ENCODE measurements around the gene CADPS2.

CADPS2 gene

DNA sequence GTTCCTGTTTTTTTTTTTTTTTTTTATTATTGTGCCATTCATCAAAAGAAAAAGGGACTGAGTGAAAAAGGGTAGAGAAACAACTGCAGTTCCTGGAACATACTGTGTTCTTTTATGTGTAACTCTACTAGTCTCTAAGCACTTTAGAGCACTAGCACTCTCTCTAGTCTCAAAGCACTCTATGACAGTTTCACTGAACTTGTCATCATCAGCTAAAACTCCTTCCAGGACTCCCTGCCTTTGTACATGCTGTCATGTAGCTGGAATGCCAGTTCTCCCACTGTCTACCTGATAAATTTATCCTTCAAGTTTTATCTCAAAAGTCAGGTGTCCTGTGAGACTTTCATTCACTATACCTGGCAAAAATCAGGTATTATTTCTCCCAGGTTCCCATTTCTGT is 333.5 kb downstream of the CADPS2 start:
- Histone ChIP-seq H4K20me1 (ENCODE audit: low read depth, low read length) (no peaks in the 10 kb centered on the region), H3K9ac (ENCODE audit: low read length) (no peak overlapping the region), H3K79me2 (ENCODE audit: insufficient read depth, low read length) (no peaks in the 10 kb centered on the region), H3K27me3 (ENCODE audit: low read length) (no peaks in the 10 kb centered on the region), H3K9me3 (ENCODE audit: insufficient read depth, low read length) (no peaks in the 10 kb centered on the region), H3F3A (ENCODE audit: insufficient read depth) (no peaks in the 10 kb centered on the region), H3K27ac (ENCODE audit: low read depth, low read length) (no peak overlapping the region), H3K9me2 (replicated peaks; ENCODE audit: insufficient read depth, low read length) (no peaks in the 10 kb centered on the region), H3K36me3 (ENCODE audit: low read length) (no peaks in the 10 kb centered on the region), H2AFZ (ENCODE audit: low read depth, low read length, severe bottlenecking) (no peak overlapping the region), H3K4me3 (ENCODE audit: insufficient read depth, low read length, poor library complexity, severe bottlenecking) (no peak overlapping the region), H3K4me2 (ENCODE audit: low read depth, low read length, poor library complexity, severe bottlenecking) (no peak overlapping the region)
- no peak for TF ChIP-seq EZH2phosphoT487 (conservative IDR thresholded peaks at IDR 0.05; ENCODE audit: low read length)
- TF ChIP-seq, protein P1, sequence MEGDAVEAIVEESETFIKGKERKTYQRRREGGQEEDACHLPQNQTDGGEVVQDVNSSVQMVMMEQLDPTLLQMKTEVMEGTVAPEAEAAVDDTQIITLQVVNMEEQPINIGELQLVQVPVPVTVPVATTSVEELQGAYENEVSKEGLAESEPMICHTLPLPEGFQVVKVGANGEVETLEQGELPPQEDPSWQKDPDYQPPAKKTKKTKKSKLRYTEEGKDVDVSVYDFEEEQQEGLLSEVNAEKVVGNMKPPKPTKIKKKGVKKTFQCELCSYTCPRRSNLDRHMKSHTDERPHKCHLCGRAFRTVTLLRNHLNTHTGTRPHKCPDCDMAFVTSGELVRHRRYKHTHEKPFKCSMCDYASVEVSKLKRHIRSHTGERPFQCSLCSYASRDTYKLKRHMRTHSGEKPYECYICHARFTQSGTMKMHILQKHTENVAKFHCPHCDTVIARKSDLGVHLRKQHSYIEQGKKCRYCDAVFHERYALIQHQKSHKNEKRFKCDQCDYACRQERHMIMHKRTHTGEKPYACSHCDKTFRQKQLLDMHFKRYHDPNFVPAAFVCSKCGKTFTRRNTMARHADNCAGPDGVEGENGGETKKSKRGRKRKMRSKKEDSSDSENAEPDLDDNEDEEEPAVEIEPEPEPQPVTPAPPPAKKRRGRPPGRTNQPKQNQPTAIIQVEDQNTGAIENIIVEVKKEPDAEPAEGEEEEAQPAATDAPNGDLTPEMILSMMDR (IDR thresholded peaks at IDR 0.05; ENCODE audit: insufficient read depth, low read length, poor library complexity, severe bottlenecking): no peak

DNA sequence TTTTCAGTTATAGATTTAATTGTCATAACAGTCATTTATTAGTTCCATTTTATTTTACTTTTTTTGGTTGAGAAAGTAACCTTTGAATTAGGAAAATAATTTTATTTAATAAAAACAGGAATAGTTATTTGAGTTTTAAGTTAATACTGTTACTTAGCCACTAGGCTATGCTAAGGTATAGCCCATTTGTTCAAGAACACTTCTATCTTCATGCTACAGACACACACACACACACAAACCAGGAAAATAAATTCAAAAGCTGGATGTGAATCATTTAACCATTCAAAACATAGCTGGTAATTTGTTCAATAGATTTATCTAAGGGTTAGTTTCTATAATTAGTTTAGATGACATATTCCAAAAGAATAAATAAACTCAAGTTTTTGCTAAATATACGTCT is 335.7 kb downstream of the CADPS2 start:
- Histone ChIP-seq H3K27ac (ENCODE audit: low read depth, low read length) (no peak overlapping the region), H2AFZ (ENCODE audit: low read depth, low read length, severe bottlenecking) (no peak overlapping the region), H3K27me3 (ENCODE audit: low read length) (no peaks in the 10 kb centered on the region), H3K4me2 (ENCODE audit: low read depth, low read length, poor library complexity, severe bottlenecking) (no peak overlapping the region), H3K9ac (ENCODE audit: low read length) (no peak overlapping the region), H3K79me2 (ENCODE audit: insufficient read depth, low read length) (no peaks in the 10 kb centered on the region), H3K36me3 (ENCODE audit: low read length) (no peaks in the 10 kb centered on the region), H4K20me1 (ENCODE audit: low read depth, low read length) (no peaks in the 10 kb centered on the region), H3K4me3 (ENCODE audit: insufficient read depth, low read length, poor library complexity, severe bottlenecking) (no peak overlapping the region), H3K9me3 (ENCODE audit: insufficient read depth, low read length) (no peaks in the 10 kb centered on the region), H3F3A (ENCODE audit: insufficient read depth) (no peaks in the 10 kb centered on the region), H3K9me2 (replicated peaks; ENCODE audit: insufficient read depth, low read length) (no peaks in the 10 kb centered on the region)
- TF ChIP-seq EZH2phosphoT487 (conservative IDR thresholded peaks at IDR 0.05; ENCODE audit: low read length): no peak
- TF ChIP-seq, protein P1 (IDR thresholded peaks at IDR 0.05; ENCODE audit: insufficient read depth, low read length, poor library complexity, severe bottlenecking): no peak

DNA sequence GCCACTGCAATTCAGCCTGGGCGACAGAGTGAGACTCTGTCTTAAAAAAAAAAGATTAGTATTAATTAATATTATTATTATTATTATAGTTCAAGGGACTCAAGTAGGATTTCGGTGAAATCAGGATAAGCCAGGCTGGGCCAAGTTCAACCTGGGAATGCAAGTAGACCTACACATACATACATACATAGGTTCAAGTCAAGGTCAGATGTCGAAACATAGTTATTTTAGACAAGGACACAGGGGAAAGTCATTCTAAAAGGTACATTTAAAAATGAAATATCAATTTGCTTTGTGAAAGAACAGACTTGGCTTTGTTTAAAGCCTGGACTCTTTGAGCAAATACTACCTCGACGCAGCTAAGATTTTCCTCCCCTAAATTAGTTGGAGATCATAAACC is 336.7 kb downstream of the CADPS2 start:
- H3K4me3 ChIP-seq (ENCODE audit: insufficient read depth, low read length, poor library complexity, severe bottlenecking): no peak overlapping the region
- H3K9me3 ChIP-seq (ENCODE audit: insufficient read depth, low read length): no peaks in the 10 kb centered on the region
- H3K79me2 ChIP-seq (ENCODE audit: insufficient read depth, low read length): no peaks in the 10 kb centered on the region
- no peaks in the 10 kb centered on the region for H3F3A ChIP-seq (ENCODE audit: insufficient read depth)
- H3K9me2 ChIP-seq (replicated peaks; ENCODE audit: insufficient read depth, low read length): no peaks in the 10 kb centered on the region
- no peak overlapping the region for H2AFZ ChIP-seq (ENCODE audit: low read depth, low read length, severe bottlenecking)
- no peak overlapping the region for H3K27ac ChIP-seq (ENCODE audit: low read depth, low read length)
- no peak for TF ChIP-seq EZH2phosphoT487 (conservative IDR thresholded peaks at IDR 0.05; ENCODE audit: low read length)
- TF ChIP-seq, protein P1 (IDR thresholded peaks at IDR 0.05; ENCODE audit: insufficient read depth, low read length, poor library complexity, severe bottlenecking): no peak
- H4K20me1 ChIP-seq (ENCODE audit: low read depth, low read length): no peaks in the 10 kb centered on the region
- H3K4me2 ChIP-seq (ENCODE audit: low read depth, low read length, poor library complexity, severe bottlenecking): no peak overlapping the region
- H3K27me3 ChIP-seq (ENCODE audit: low read length): no peaks in the 10 kb centered on the region
- no peak overlapping the region for H3K9ac ChIP-seq (ENCODE audit: low read length)
- H3K36me3 ChIP-seq (ENCODE audit: low read length): no peaks in the 10 kb centered on the region
